GM12878 (cell line): Measurements from ENCODE around the gene RABGGTB. TPM values are rescaled to one million over a fixed set of nuclear protein-coding genes. Genes with fewer than 3 reads are reported as not detected.

Experiments
- ATAC-seq: fragments of 200-7000 bp; cut with Tn5 transposase; 3 replicates; pipeline ENCODE4 v1.9.1; 2020; ENCODE audit warnings: mild to moderate bottlenecking, moderate library complexity
- BruUV-seq: library from RNA; stranded (reverse); fragments of 400-500 nt; replicated peaks from 2 replicates; lab custom pipeline; 2021; lab: Mats Ljungman, UMichigan
- CTCF ChIA-PET: fragments of 300-600 bp; sonication (Branson Sonifier 250); formaldehyde crosslinking; extraction: SDS; loops from one replicate; lab custom pipeline; 2021; ENCODE audit warnings: inconsistent platforms; lab: Yijun Ruan, JAX
- POLR2A ChIA-PET: fragments of 350-600 bp; formaldehyde crosslinking; extraction: SDS; loops from one replicate; lab custom pipeline; 2021; ENCODE audit warnings: inconsistent platforms; lab: Charles Lee
- RAD21 ChIA-PET: fragments of 300-600 bp; sonication (Branson Sonifier 250); formaldehyde crosslinking; loops from one replicate; lab custom pipeline; 2023; ENCODE audit warnings: antibody characterized with exemption; ENCODE audit not compliant: unreplicated experiment; lab: Charles Lee
- SMC1A ChIA-PET: fragments of 300-600 bp; sonication (Branson Sonifier 250); formaldehyde crosslinking; loops from one replicate; lab custom pipeline; 2023; ENCODE audit not compliant: unreplicated experiment, uncharacterized antibody; lab: Charles Lee
- DNase-seq: peaks from one replicate; pipeline ENCODE4 v3.0.0-alpha.2; 2011; ENCODE audit warnings: low read depth, low spot score
- FAIRE-seq: peaks from 3 replicates; lab custom pipeline; 2011; peaks lifted over from hg19 to GRCh38; lab: Jason Lieb, UNC
- H2AFZ ChIP-seq: 2 replicates; pipeline ENCODE4 v1.6.0; 2011; ENCODE audit warnings: low read depth, low read length, control low read depth; ENCODE audit not compliant: control insufficient read depth
- H3K27ac ChIP-seq: 2 replicates; pipeline ENCODE4 v1.5.1; 2011; ENCODE audit warnings: control low read depth; ENCODE audit not compliant: control insufficient read depth, insufficient read depth
- H3K27me3 ChIP-seq, 2 experiments: replicated peaks in 1 of 2; 2 replicates each; pipeline versions ENCODE4 v1.6.0 to v1.6.1; 2011; ENCODE audit warnings: low read length in 1 of 2; ENCODE audit not compliant: control insufficient read depth in 2 of 2, insufficient read depth in 2 of 2
- H3K36me3 ChIP-seq, 2 experiments: 2 replicates each; pipeline ENCODE4 v1.5.1; 2011; ENCODE audit warnings: low read length in 1 of 2; ENCODE audit not compliant: control insufficient read depth in 2 of 2, insufficient read depth in 2 of 2
- H3K4me1 ChIP-seq: 2 replicates; pipeline ENCODE4 v1.6.1; 2011; ENCODE audit warnings: mild to moderate bottlenecking, low read length, moderate library complexity, mixed read lengths; ENCODE audit not compliant: control insufficient read depth, insufficient read depth
- H3K4me2 ChIP-seq: 2 replicates; pipeline ENCODE4 v1.6.0; 2011; ENCODE audit warnings: control low read depth; ENCODE audit not compliant: control insufficient read depth, insufficient read depth
- H3K4me3 ChIP-seq: fragments of 200-600 bp; sonication (generic); 2 replicates; pipeline ENCODE4 v1.5.1; 2016
- H3K79me2 ChIP-seq: 2 replicates; pipeline ENCODE4 v1.6.0; 2011; ENCODE audit warnings: low read length; ENCODE audit not compliant: control insufficient read depth, insufficient read depth
- H3K9ac ChIP-seq: 2 replicates; pipeline ENCODE4 v1.8.0; 2011; ENCODE audit warnings: low read length, control low read depth, mixed read lengths; ENCODE audit not compliant: control insufficient read depth, insufficient read depth
- H3K9me3 ChIP-seq: replicated peaks from 3 replicates; pipeline ENCODE4 v1.5.1; 2011; ENCODE audit warnings: mild to moderate bottlenecking, low read length; ENCODE audit not compliant: control insufficient read depth, insufficient read depth
- H4K20me1 ChIP-seq: 2 replicates; pipeline ENCODE4 v1.6.0; 2011; ENCODE audit not compliant: control insufficient read depth, insufficient read depth
- BCL11A ChIP-seq: IDR thresholded peaks from 2 replicates; pipeline ENCODE4 v1.6.1; 2011; ENCODE audit warnings: low read depth, low read length
- BMI1 ChIP-seq: fragments of 450-650 bp; IDR thresholded peaks from 2 replicates; pipeline ENCODE4 v1.6.1; 2016; ENCODE audit warnings: mild to moderate bottlenecking, moderate library complexity, borderline replicate concordance
- BRCA1 ChIP-seq: IDR thresholded peaks from 2 replicates; pipeline ENCODE4 v1.6.1; 2011; ENCODE audit warnings: low read depth, low read length, improper control_type of control experiment
- CREM ChIP-seq: IDR thresholded peaks from 2 replicates; pipeline ENCODE4 v1.6.1; 2014; ENCODE audit warnings: antibody characterized with exemption, low read depth
- ELK1 ChIP-seq: IDR thresholded peaks from 2 replicates; pipeline ENCODE4 v1.6.1; 2012; ENCODE audit warnings: low read depth, low read length, improper control_type of control experiment
- EP300 ChIP-seq, 2 experiments: fragments of 150-350 bp in 1 of 2; IDR thresholded peaks; 2 replicates each; pipeline ENCODE4 v1.6.1; 2011 to 2012; ENCODE audit warnings: low read depth in 2 of 2, low read length in 2 of 2, borderline replicate concordance in 1 of 2, improper control_type of control experiment in 1 of 2, inconsistent platforms in 1 of 2; ENCODE audit not compliant: control insufficient read depth in 1 of 2
- GABPA ChIP-seq: IDR thresholded peaks from 2 replicates; pipeline ENCODE4 v1.6.1; 2014; ENCODE audit warnings: antibody characterized with exemption, low read depth, mild to moderate bottlenecking, inconsistent platforms
- HSF1 ChIP-seq: fragments of 150-350 bp; IDR thresholded peaks from 2 replicates; pipeline ENCODE4 v1.6.1; 2014; ENCODE audit warnings: mild to moderate bottlenecking, low read depth, low read length
- IKZF1 ChIP-seq: fragments of 450-650 bp; conservative IDR thresholded peaks from 2 replicates; pipeline ENCODE4 v1.6.1; 2017; ENCODE audit warnings: antibody characterized with exemption, mild to moderate bottlenecking
- JUNB ChIP-seq: IDR thresholded peaks from 2 replicates; pipeline ENCODE4 v1.6.1; 2016; ENCODE audit warnings: antibody characterized with exemption, mild to moderate bottlenecking
- KAT2A ChIP-seq: conservative IDR thresholded peaks from 2 replicates; pipeline ENCODE4 v1.6.1; 2011; ENCODE audit warnings: low read depth, low read length; ENCODE audit not compliant: control insufficient read depth
- NFYB ChIP-seq: IDR thresholded peaks from 2 replicates; pipeline ENCODE4 v1.6.1; 2011; ENCODE audit warnings: low read depth, mild to moderate bottlenecking, low read length, improper control_type of control experiment, moderate library complexity; ENCODE audit not compliant: insufficient read depth
- RAD51 ChIP-seq: fragments of 450-650 bp; IDR thresholded peaks from 2 replicates; pipeline ENCODE4 v1.6.1; 2016; ENCODE audit warnings: moderate library complexity, mild to moderate bottlenecking, inconsistent platforms
- RELA ChIP-seq: fragments of 450-650 bp; IDR thresholded peaks from 2 replicates; pipeline ENCODE4 v1.8.0; 2014; ENCODE audit warnings: borderline replicate concordance; ENCODE audit not compliant: partially characterized antibody
- SP1 ChIP-seq: IDR thresholded peaks from one replicate; pipeline ENCODE4 v1.6.1; 2011; ENCODE audit warnings: low read depth, low read length
- STAT1 ChIP-seq: fragments of 450-650 bp; conservative IDR thresholded peaks from 2 replicates; pipeline ENCODE4 v1.6.1; 2014; ENCODE audit warnings: antibody characterized with exemption, mild to moderate bottlenecking
- YBX1 ChIP-seq: fragments of 450-650 bp; IDR thresholded peaks from 2 replicates; pipeline ENCODE4 v1.6.1; 2016; ENCODE audit warnings: antibody characterized with exemption
- ZZZ3 ChIP-seq: IDR thresholded peaks from 2 replicates; pipeline ENCODE4 v1.6.1; 2011; ENCODE audit warnings: low read depth; ENCODE audit not compliant: control insufficient read depth, insufficient read length
- WGBS: methylation state at CpG from one replicate; pipeline ENCODE4 v1.1.6; 2016; ENCODE audit warnings: low lambda C conversion rate; ENCODE audit not compliant: insufficient replicate concordance, insufficient coverage; ENCODE audit errors: missing lambda C conversion rate; 5-methylcytosine and 5-hydroxymethylcytosine counted together
- in situ Hi-C: fragments of 300-500 bp; cut with MboI; formaldehyde crosslinking; loops from 9 replicates; pipeline ENCODE4 v1.14.3; 2018; ENCODE audit warnings: mixed read lengths
- intact Hi-C: fragments of 100-400 bp; cut with micrococcal nuclease; formaldehyde crosslinking; loops from one replicate; pipeline ENCODE4 v1.14.2; 2022; ENCODE audit not compliant: unreplicated experiment
- polyA plus RNA-seq, 11 experiments: library from polyadenylated mRNA; depleted of rRNA in 4 of 11; unstranded in 6 of 11; stranded (reverse) in 5 of 11; fragments of >200 nt; fragmentation: Nextera tagmentation in 4 of 11; fragmentation: Illumina TruSeq in 1 of 11; extraction: Ambion mirVana in 4 of 11; extraction: Trizol in 1 of 11; gene quantifications; 1 replicate in 1 of 11; 2 replicates in 10 of 11; pipeline versions ENCODE4 v1.2.1 to v1.2.3, GENCODE V29; 2011 to 2016; ENCODE audit warnings: inconsistent platforms in 2 of 11, missing spikeins in 2 of 11, low read depth in 1 of 11
- total RNA-seq, 4 experiments: library from RNA; depleted of rRNA in 3 of 4; stranded (reverse); fragments of >200 nt in 3 of 4; fragmentation: Illumina TruSeq in 1 of 4; extraction: Trizol in 1 of 4; gene quantifications; 2 replicates each; pipeline versions ENCODE4 v1.2.1 to v1.2.3, GENCODE V29; 2013 to 2021
- TF ChIP-seq, protein P1 (sequence below): IDR thresholded peaks from 2 replicates; pipeline ENCODE4 v1.6.1; 2011; ENCODE audit warnings: borderline replicate concordance, low read depth, mild to moderate bottlenecking, moderate library complexity, low read length; ENCODE audit not compliant: insufficient read depth, poor library complexity, severe bottlenecking

Gene RABGGTB
- total and polyA plus RNA-seq, 10 of the 15 experiments (the other 5 are each of a cell fraction or from before 2014, with no cell fraction given): 50.5 to 213 (median 157) TPM

DNA sequence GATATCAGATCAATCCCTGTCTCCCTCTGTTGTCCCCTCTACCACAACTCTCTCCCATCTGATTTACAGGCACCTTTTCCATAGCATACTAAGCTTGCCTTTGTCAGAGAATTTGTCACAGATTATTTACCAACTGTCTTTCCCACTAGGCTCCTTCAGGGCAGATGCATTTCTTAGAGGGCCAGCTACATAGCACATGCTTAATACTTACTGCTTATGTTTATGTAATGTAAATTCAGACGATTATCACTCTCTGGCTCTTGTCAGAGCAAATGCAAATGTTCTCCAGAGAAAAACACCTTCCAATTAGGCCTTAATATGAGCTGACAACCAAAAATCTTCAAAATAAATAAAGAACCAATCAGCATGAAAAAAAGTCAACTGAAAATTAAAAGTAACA is 15.3 kb upstream of the RABGGTB start (continued):
- TF ChIP-seq NFYB (no peak), ZZZ3 (no peak)

DNA sequence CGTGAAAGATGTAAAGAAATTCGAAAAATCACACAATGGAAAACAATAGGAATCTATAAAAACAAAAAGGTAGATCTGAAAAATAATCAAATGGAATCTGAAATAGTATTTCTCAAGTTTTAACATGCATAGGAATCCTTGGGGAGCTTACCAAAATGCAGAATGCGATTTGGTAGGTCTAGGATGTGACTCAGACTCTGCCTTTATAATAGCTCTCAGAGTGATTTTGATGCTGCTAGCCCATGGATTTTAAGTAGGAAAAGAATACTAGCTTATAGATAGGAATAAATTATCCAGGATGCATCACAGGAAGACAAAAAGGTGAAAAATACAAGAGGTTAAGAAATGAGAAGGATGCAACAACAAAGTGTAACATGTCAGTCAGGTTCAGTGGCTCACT is 14.1 kb upstream of the RABGGTB start:
- POLR2A ChIA-PET: no interaction called here
- no peaks in the 10 kb centered on the region for H3K27me3 ChIP-seq
- no peaks in the 10 kb centered on the region for H4K20me1 ChIP-seq
- BruUV-seq: no TSS peak
- no peak for TF ChIP-seq RAD51
- no peak for TF ChIP-seq ZZZ3
- TF ChIP-seq HSF1: no peak
- no peak for TF ChIP-seq JUNB
- no peak for TF ChIP-seq YBX1
- no peak for TF ChIP-seq GABPA
- TF ChIP-seq KAT2A: no peak
- TF ChIP-seq BMI1: no peak
- TF ChIP-seq IKZF1: no peak
- TF ChIP-seq STAT1: no peak
- TF ChIP-seq BCL11A: no peak
- TF ChIP-seq CREM: no peak
- TF ChIP-seq EP300 (IDR thresholded peaks at IDR 0.05; ENCODE audit: borderline replicate concordance in 1 of 2, control insufficient read depth in 1 of 2, low read depth in 2 of 2, low read length in 2 of 2): no peak
- no peak for TF ChIP-seq BRCA1
- TF ChIP-seq, protein P1, sequence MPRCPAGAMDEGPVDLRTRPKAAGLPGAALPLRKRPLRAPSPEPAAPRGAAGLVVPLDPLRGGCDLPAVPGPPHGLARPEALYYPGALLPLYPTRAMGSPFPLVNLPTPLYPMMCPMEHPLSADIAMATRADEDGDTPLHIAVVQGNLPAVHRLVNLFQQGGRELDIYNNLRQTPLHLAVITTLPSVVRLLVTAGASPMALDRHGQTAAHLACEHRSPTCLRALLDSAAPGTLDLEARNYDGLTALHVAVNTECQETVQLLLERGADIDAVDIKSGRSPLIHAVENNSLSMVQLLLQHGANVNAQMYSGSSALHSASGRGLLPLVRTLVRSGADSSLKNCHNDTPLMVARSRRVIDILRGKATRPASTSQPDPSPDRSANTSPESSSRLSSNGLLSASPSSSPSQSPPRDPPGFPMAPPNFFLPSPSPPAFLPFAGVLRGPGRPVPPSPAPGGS: no peak
- no peak for TF ChIP-seq SP1
- no peak for TF ChIP-seq ELK1
- no peak for TF ChIP-seq RELA
- no peak for TF ChIP-seq NFYB
- H3K4me1 ChIP-seq: no peaks in the 10 kb centered on the region
- WGBS: 77% methylated on average over 3 of the region's 3 CpGs
- intact Hi-C loops: no loop called here
- ATAC-seq (no peak), DNase-seq (no peak), FAIRE-seq (no peak)
- no peak overlapping the region for H3K4me2 ChIP-seq
- no peaks in the 10 kb centered on the region for H3K79me2 ChIP-seq
- H3K27ac ChIP-seq: no peak overlapping the region
- no peaks in the 10 kb centered on the region; the same call in 2 of the 3 replicates for H3K9me3 ChIP-seq
- in situ Hi-C loops: no loop called here
- RAD21 ChIA-PET: no interaction called here
- CTCF ChIA-PET: no interaction called here
- H3K4me3 ChIP-seq: no peak overlapping the region
- H2AFZ ChIP-seq: no peak overlapping the region
- no peaks in the 10 kb centered on the region; a peak in 1 of 4 replicates for H3K36me3 ChIP-seq
- no peak overlapping the region for H3K9ac ChIP-seq
- SMC1A ChIA-PET: no interaction called here
